ENCODE data around the gene SMCO4. TPM values are rescaled to one million over a fixed set of nuclear protein-coding genes. Genes with fewer than 3 reads are reported as not detected.

Gene SMCO4
- total RNA-seq, 1 donor from 2014 or later, result 48.7 TPM

DNA sequence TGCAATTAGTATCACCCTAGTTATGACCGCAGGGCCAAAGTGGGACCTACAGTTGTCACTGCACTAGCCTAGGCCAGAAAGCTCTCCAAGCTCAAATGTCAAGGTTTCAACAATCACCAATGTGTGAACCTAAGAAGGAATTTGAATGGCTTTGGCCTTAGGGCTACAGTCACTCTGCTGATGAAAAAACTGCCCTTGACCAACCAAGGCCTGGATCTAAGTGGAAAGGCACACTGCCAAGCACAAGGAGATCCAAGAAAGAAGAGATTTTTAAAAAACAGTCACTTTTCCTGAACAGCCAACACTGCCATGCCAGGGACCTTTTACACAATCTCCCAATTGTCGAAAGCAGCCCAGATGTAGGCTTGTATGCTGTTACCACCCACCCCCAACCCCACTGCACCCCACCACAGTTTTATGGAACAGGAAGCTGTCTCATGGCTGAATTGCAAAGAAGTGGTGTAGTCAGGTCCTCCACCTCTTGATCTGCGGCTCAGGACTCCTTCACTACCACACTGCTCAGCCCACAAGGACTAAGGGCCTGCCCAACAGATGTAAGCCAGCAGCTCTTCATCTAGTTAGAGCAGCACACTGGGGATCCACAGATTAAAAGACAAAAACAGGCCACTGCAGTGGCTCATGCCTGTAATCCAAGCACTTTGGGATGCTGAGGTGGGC lies 32.9 kb downstream of the SMCO4 start:
- DNase-seq (ENCODE audit: low spot score) (no peak), ATAC-seq (no peak)

DNA sequence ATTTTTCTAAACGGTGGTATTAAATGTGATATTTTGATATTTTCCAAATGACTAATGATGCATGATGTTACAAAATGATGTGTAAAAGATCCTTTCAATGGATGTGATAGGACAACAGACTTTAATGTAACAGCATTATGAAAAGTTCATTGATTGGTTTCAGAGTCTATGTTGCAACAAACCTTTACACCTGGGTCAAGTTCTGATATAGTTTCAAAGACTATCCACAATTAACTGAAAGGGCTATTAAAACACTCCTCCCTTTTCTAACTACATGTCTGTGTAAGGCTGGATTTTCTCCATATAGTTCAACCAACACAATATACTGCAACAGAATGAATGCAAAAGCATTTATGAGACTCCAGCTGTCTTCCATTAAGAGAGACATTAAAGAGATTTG lies 35.7 kb downstream of the SMCO4 start:
- no peak for DNase-seq (ENCODE audit: low spot score)
- peak; percentile 58 for ATAC-seq

- ATAC-seq (no peak), DNase-seq (ENCODE audit: low spot score) (no peak)
Observed at GRCh38 chr11:93505703-93506102, 37.5 kb downstream of the SMCO4 start.

GRCh38 chr11:93504110-93505095 lies 38.8 kb downstream of the SMCO4 start:
- ATAC-seq, result peak; percentile 60
- DNase-seq (ENCODE audit: low spot score), result no peak

- DNase-seq (ENCODE audit: low spot score) (peak; percentile 62), ATAC-seq (peak; percentile 76)
Observed at GRCh38 chr11:93501856-93502255, 41.3 kb downstream of the SMCO4 start.

GRCh38 chr11:93500759-93501158 lies 42.4 kb downstream of the SMCO4 start:
- DNase-seq (ENCODE audit: low spot score), result no peak
- ATAC-seq, result peak; percentile 4

GRCh38 chr11:93498641-93499040 lies 44.5 kb downstream of the SMCO4 start:
- ATAC-seq (no peak), DNase-seq (ENCODE audit: low spot score) (no peak)

DNA sequence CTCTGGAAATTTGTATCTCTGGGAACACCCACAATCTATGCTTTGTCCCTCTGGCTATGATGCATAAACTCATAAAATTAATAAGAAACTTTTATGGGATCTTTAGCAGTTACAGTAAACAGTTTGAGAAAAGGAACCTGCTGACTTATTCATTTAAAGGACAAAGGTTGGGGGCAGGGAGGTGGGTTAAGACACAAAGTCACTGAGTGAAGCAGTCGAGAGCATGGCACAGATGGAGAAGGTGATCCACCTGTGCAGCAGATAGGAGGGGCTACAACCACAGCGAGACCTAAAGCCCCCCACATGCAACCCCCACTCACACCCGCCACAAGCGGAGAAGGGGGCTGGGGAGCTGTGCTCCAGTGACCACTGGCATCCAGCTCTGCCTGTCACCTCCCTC lies 45.0 kb downstream of the SMCO4 start:
- ATAC-seq, result no peak
- no peak for DNase-seq (ENCODE audit: low spot score)

GRCh38 chr11:93497596-93497995 lies 45.6 kb downstream of the SMCO4 start:
- no peak for DNase-seq (ENCODE audit: low spot score)
- no peak for ATAC-seq

DNA sequence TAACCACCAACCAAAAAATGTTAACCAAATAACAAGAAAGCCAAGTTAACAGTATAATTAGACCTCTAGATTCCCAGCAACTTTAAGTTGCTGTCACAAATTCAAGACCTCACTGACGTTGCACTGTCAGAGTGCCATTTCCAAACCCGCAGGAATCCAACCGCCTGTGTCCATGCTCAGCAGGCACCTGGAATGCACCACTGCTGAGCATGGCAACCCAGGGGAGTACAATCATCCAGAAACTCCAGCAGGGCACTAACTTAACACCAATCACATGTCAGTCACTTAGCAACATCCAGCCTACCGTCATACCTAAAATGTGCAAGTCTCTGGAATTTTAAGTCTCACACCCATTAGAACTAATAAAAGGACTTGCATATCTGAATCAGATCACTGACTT lies 48.8 kb downstream of the SMCO4 start:
- DNase-seq (ENCODE audit: low spot score) (no peak), ATAC-seq (no peak)

DNA sequence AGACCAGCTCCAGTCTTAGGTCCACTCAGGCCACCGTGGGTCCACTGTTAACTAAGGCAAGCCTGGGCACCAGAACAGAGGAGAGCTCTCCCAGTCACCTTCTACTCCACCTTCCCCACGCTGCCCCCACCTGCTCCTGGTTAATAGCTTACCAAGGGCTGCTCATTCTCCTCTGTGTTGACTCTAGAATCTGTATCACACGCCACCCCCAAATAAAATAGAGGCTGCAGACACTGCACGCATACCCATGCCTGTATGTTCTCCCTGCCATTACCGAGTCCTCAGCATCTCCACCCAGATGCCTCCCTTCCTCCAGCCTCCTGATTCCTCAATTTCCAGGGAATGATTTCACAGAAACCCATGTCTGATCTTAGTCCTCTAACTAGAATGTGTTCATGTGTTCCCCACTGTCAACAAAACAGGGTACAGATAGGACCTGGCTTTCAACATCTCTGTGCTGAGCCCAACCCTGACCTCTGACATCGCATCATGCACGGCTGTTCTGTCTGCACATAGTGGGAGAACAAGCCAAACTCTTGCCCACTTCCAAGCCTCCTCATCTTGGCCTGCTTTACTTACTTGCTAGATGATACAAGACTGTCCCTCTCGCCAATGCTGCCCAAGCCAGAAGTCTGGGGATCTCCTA lies 49.8 kb downstream of the SMCO4 start:
- ATAC-seq (peak; percentile 86), DNase-seq (ENCODE audit: low spot score) (peak; percentile 91)

- no peak for DNase-seq (ENCODE audit: low spot score)
- peak; percentile 37 for ATAC-seq
Observed at GRCh38 chr11:93492464-93493251, 50.5 kb downstream of the SMCO4 start.

DNA sequence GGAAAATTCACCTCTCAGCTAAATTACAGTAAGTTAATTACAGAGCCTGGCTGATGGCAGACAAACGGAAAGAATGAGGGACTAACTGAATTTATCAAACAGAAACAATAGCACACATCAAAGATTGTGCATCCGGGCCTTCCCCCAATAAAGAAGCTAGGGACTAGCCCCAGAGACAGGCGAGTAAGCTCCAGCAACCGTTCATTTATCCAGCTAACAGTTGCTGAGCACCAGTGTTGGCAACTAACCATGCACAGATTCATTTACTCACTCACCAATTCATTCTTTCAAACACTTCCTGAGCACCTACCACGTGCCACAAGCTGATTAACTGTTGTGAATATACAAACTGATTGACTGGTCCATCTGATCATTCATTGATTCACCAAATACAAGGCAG lies 51.2 kb downstream of the SMCO4 start:
- DNase-seq (ENCODE audit: low spot score) (no peak), ATAC-seq (no peak)

- DNase-seq (ENCODE audit: low spot score) (no peak), ATAC-seq (no peak)
Observed at GRCh38 chr11:93490996-93491618, 52.1 kb downstream of the SMCO4 start.

GRCh38 chr11:93489841-93490240 lies 53.4 kb downstream of the SMCO4 start:
- ATAC-seq (no peak), DNase-seq (ENCODE audit: low spot score) (no peak)

DNA sequence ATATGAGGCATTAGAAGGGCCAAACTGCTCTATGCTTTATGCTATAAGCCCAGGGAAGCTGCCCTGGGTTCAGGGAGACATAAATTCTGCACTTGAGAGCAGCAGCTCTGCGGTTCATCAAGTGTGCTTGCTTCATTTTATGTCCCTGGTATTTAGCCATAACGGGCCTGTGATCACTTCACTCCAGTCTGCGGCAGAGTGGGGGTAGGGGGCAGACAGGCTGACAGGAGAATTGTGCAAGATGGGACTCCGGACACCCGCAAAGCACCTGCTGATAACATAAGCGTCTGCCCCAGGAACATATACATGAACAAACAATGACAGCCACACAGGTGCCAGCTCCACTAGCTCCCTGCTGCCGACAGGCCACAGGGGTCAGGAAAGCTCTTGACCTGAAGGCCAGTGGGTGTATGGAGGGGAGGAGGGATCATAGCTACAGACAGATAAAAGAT lies 56.1 kb downstream of the SMCO4 start:
- DNase-seq (ENCODE audit: low spot score), result peak; percentile 93
- peak; percentile 89 for ATAC-seq

- no peak for ATAC-seq
- DNase-seq (ENCODE audit: low spot score), result no peak
Observed at GRCh38 chr11:93485983-93486382, 57.2 kb downstream of the SMCO4 start.

DNA sequence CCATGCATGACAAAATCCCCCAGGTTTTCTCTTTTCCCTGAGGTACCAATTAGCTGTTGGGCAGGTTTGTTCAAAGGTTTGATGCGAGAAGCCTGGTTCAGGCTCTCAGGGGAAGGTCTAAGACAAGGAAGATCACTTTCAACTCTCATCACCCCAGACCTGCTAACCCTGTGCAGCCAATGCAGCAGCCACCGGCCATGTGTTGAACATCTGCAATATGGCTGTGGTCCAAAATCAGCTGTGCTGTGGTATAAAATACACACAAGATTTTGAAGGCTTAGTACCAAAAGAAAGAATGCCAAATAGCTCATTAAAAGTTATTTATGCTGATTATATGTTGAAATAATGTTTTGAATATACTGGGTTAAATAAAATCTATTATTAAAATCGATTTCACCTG lies 58.5 kb downstream of the SMCO4 start:
- ATAC-seq (no peak), DNase-seq (ENCODE audit: low spot score) (no peak)

- ATAC-seq, result no peak
- no peak for DNase-seq (ENCODE audit: low spot score)
Observed at GRCh38 chr11:93482556-93482955, 60.6 kb downstream of the SMCO4 start.

DNA sequence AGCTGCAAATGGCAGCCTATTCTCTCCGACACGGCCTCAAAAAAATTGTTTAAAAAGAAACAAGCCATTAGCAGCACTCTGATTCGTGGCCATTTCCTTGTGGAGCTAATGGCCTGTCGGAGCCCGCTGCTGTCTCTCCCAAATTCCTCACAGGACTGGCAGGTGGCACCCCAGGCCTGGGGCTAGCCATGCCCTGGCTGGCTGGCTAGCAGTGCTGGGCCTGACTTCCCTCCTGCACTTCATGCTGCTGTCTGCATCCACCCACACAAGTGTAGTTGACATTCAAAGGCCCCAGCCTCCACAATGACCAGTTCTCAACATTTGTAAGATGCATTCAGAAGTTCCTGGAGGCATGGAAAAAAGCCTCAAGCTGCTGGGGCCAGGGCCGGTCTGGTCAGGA lies 61.5 kb downstream of the SMCO4 start:
- peak; percentile 67 for DNase-seq (ENCODE audit: low spot score)
- peak; percentile 92 for ATAC-seq
